HG02840 (cell line): Measurements from ENCODE around the gene CCZ1.
"Not testable (repeated sequence)": the region's sequence is repeated elsewhere in the genome, so short reads cannot be mapped to it uniquely, and the experiment has no call there.

ENCODE experiments used
- ATAC-seq: cut with Tn5 transposase; IDR thresholded peaks from one replicate; pipeline ENCODE4 v1.9.1; 2021; ENCODE audit warnings: mild to moderate bottlenecking, moderate library complexity, moderate number of reproducible peaks; ENCODE audit not compliant: unreplicated experiment, low FRiP score

CCZ1 gene

DNA sequence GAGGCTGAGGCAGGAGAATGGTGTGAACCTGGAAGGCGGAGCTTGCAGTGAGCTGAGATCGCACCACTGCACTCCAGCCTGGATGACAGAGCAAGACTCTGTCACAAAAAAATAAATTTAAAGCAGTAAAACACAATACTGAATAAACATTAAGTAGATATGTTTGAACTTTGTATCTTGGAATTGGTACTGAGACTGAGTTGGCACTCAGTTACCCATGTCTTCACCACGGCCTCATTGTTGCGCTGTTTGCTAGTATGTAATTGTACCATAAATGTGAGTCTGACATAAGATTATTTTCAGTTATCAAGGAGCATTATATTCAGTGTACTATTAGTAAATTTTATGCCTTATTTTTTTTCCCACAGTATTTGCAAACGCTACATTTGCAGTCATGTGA, 6.2 kb downstream of the CCZ1 start:
- ATAC-seq = not testable (repeated sequence)

DNA sequence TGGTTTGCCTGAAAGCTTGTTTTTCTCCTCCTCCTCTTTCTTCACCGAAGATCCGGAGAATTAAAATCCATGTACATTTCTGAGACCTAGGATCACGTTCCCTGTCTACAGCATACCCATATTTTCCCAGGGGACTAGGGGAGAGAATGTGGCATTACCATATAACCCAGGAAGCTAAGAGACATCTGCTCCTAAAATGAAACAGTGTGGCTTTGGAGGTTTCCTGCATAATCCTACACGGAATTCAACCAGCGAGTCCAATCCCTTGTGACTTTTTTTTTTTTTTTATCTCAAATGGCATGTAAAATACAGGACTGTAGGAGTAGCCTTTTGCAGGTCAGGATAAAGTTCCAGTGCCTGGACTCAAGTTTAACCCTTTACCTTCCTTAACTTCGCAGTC, 10.3 kb downstream of the CCZ1 start:
- not testable (repeated sequence) for ATAC-seq

DNA sequence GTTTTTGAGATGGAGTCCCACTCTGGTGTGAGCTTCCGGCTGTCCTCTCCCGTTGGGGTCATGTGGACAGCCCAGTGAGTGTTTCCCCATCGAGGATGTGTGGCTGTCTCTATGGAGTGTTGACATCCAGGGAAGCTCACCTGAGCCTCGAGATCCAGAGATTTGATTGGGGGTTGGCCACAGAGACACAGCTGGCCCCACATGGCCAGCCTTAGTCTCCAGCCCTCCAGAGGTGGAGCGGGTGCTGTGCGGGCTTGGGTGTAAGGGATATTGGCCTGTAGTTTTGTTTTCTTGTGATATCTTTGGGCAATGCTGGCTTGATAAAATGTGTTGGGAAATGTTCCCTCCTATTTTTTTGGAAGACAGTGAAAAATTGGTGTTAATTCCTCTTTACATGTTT, 18.0 kb downstream of the CCZ1 start:
- ATAC-seq = not testable (repeated sequence)

DNA sequence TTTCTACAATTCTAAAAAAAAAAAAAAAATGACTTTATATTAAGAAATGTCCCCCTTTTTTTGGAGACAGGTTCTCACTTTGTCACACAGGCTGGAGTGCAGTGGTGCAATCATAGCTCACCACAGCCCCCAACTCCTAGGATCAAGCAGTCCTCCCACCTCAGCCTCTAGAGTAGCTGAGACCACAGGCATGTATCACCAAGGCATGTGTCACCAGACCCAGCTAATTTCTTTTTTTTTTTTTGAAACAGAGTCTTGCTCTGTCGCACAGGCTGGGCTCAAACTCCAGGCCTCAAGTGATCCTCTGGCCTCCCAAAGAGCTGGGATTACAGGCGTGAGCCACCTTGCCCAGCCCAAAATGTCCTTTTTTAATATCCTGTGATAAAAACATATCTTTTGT, 25.6 kb downstream of the CCZ1 start:
- ATAC-seq = not testable (repeated sequence)

DNA sequence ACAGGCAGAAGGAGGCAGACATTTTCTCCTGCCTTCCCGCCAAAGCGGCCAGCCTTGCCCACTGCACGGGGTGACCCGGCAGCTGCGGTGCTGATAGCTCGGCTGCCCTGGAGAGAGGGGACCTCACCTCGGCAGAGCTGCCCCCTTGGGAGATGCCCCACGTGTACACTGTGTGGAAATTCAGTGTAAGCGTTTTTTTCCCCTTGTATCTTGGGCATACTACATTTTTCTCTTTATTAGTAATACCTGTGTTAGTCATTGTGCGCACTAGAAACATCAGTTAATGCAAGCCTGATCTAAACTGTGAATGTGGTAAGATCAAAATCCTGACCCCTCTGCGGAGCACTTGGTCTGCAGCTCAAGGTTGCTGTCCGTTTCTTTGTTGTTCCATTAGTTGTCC, 26.1 kb downstream of the CCZ1 start:
- not testable (repeated sequence) for ATAC-seq

DNA sequence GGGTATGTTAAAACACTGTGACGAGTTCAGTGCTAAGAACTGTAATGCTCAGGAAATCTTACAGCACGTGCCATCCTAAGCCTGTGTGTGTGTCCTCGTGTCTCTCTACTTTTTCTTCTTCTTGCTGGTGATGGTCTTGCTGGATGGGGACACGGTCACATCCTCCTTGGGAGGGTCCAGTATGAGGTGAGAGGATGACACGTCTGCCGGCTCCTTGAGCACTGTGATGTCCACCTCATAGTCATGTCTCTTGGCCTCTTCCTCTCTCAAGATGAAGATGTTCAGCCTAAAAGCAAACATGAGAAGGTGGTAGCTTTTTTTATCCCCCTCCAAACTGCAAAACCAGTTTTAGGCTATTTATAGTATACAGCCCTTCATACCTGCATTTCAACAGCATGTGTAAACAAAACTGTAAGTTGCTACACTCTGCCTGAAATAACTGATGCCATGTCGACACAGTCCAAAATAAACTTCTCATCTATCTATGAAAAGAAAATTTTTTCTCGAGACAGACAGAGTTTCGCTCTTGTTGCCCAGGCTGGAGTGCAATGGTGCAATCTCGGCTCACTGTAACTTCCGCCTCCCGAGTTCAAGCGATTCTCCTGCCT, 27.8 kb downstream of the CCZ1 start:
- not testable (repeated sequence) for ATAC-seq

DNA sequence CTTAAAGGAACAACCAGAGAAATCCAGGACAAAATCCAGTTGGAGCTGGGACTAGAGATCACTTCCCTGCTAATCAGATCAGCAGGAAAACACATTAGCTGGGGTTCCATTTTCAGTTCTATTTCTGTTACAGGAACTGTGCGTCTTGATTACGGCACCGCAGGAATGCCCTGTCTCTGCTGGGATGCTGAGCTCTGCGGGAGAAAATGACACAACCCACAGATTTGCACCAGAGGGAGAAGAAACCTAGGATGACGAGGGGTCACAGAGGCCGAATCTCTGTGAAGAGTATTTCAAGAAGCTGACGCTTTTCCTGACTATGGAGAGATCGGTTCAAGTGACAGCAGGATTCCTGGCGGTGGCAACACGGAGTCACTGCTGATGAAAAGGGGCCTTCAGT, 31.8 kb downstream of the CCZ1 start:
- not testable (repeated sequence) for ATAC-seq

DNA sequence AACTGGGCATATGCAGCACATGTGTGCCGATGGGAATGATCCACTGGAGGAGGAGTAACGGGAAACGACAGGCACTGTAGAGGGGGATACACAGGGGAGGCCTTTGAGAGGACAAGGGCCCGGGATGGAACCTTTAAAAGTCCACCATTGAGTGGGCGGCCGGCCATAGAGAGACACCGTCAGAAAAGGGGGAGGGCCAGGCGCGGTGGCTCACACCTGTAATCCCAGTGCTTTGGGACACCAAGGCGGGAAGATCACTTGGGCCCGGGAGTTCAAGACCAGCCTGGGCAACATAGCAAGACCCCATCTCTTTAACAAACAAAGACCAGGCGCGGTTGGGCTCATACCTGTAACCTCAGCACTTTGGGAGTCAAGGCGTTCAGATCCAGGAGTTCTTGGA, 32.7 kb downstream of the CCZ1 start:
- not testable (repeated sequence) for ATAC-seq

DNA sequence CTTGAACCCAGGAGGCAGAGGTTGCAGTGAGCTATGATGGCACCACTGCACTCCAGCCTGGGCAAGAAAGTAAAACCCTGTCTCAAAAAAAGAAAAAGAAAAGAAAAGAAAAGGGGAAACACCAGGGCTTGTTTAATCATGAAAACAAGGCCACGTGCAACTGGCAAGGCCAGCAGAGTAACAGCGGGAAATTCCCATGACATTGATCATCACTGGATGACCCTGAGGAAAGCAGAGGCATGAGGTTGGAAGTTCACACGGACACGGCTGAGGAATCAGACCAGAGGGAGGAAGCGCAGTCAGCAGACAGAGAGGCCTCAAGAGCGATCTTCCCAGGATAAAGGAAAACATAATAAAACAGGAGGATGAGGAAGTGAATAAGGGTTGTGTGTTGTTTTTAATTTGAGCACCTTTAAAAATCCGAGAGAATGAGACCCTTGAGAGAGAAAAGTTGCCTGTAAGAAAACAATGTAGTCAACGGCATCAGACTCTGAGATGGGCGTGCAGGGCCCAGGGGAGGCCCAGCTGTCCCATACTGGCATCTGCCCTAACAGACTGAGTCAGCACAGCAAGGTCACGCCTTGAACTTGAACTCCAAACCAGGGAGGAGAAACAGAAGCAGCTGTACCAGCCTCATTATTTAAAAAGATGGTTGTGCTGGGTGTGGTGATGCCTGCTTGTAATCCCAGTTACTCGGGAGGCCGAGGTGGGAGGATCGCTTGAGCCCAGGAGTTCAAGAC, 33.5 kb downstream of the CCZ1 start:
- not testable (repeated sequence) for ATAC-seq

DNA sequence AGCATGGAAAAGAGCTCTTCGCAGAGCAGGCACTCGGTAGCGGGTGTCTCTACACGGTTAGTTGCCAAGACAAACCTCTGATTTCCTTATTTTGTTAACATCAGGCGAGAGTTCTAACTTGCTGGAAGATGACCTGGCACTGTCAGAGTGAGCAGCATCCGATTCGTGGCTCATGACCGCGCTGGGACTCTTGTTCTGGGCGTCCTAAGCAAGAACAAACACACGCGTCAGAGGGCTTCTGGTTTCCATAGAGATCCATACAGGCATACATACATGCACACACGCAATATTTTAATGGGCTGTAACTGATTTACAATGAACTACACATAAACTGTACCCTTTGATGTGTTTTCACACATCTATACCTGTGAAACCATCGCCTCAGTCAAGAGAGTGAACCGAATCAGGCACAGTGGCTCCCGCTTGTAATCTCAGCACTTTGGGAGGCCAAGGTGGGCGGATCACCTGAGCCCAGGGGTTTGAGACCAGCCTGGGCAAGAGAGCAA, 36.5 kb downstream of the CCZ1 start:
- not testable (repeated sequence) for ATAC-seq

DNA sequence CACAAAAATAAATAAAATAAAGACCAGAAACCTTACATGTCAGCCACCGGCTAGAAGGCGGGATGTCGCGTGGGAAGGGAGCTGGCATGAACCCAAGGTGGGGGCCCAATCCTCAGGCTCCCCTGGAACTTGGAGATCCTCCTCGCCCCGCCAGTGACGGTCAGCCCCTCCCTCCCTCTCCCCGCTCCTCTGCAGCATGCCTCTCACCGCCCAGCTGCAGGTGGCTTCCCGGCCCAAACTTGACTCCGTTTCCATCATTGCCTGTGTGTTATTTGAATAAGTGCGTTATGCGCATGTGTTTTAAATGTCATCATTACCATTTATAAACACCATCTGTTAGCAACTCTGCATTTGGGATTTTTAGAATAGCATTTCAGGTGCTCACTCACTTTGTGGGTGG, 64.7 kb downstream of the CCZ1 start:
- not testable (repeated sequence) for ATAC-seq

DNA sequence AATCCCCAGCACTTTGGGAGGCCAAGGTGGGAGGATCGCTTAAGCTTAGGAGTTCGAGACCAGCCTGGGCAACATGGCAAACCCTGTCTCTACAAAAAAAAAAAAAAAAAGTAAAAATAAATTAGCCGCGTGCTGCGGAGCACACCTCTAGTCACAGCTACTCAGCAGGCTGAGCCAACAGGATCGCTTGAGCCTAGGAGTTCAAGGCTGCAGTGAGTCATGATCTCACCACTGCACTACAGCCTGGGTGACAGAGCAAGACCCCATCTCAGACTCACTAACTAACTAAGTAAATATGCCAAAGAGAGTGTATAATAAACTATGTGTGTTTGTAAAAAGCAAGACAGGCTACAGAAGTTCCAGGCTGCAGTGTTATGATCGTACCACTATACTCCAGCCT, 65.3 kb downstream of the CCZ1 start:
- not testable (repeated sequence) for ATAC-seq

DNA sequence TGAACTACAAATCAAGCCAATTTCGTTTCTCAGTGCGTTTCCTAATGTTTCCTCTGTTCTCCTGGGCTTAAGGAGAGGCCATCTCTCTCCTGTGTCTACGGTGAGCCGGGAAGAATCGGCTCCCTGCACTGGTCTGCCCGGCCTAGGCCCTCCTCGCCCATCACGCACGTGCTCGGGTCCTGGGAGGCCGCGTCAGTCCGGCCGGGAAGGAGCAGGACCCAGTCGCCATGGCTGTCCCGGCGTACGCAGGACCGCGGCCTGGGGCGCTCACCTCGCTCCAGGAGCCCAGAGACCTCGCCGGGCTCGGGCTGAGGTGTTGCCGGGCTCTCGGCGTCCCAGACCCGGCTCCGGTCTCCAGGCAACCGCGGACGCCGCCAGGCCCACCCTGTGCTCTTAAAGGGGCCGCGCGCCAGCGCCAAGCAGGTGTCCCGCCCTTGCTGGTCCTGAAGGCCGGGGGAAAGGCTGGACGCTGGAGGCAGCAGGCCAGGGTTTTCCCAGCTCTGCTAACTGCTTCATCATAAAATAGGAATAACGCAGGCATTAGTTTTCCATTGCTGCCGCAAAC, 71.9 kb downstream of the CCZ1 start, which contains the start of gene RSPH10B:
Gene RSPH10B, minus strand, starts transcription at position 343 of the 565 bp plus-strand sequence. CDS start 3,573 bp downstream, outside the sequence.
- ATAC-seq = not testable (repeated sequence)

DNA sequence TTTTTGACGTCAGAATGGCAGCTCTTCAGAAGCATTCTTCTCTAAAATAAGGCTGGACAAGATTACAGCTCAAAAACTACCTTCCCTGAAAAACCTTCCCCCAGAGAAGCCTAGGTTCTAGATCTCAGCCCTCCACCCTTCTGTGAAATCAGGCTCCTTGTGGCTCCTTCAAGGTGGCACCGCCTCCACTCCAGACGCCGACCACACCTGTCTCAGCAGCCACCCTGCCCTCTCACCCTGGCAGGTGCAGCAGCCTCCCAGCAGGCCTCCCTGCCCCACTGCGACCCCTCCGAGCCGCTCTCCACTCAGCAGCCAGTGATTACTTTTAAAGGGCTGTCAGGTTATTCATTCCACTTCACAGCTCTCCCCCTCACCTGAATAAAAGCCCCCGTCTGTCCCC, 75.0 kb downstream of the CCZ1 start:
- not testable (repeated sequence) for ATAC-seq
